HG03025 (cell line): ENCODE data around the gene TBC1D22A.

Source experiments
- ATAC-seq: cut with Tn5 transposase; IDR thresholded peaks from one replicate; pipeline ENCODE4 v1.9.1; 2021; ENCODE audit warnings: mild to moderate bottlenecking, moderate library complexity; ENCODE audit not compliant: unreplicated experiment, low FRiP score

Gene TBC1D22A

DNA sequence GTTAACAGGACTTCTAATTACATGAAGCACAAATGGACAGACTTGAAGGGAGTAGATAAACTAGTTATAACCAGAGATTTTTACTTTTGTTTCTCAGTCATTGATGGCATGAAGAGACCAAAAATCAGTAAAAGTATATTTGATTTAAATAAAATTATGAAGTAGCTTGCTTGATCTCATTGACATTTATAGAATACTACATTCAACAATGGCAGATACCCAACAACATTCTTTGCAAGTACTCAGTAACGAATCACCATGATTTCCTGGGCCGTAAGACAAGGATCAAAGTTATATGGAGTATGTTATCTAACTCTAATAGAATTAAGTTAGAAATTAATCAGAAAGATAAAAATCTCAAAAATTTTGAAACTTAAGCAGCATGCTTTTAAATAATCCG lies 317.6 kb downstream of the TBC1D22A start:
- ATAC-seq = no peak

DNA sequence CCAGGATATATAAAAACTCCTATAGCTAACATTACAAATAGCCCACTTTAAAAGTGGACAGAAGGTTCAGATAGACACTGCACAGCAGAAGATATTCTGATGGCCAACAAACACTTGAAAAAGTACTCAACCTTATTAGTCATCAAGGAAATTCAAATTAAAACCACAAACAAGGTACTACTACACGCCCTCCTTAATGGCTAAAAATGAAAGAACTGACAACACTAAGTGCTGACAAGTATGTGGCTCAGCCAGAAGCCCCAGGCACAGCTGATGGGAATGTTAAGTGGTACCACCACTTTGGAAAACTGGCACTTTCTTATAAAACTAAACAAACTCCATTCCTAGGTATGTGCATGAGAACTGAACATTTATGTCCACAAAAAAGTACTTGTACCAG lies 320.1 kb downstream of the TBC1D22A start:
- ATAC-seq = no peak

DNA sequence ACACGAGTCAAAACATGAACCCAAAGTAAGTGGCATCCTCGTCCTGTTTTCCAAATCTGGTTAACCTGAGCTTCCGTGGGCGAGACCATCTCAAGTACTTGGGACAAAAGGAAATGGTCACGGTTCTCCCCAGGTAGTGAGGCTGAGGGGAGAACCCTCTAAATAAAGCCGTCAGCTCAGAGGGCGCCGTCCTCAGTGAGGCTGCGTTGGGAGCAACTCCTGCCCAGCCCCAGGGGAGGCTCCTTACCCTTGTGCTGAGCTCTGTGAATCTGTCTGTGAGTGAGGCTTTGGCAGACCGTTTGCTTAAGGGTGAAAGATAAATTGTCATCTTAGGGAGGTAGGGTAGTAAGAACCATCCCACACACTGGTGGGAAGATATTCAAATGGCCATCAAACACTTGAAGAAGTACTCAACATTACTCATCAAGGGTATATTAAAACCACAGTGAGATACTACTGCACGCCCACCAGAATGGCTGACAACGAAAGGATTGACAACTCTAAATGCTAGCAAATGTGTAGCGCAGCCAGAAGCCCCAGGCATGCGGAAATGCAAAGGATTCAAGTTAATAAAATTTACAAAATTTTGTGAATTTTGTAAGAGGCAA lies 321.0 kb downstream of the TBC1D22A start:
- no peak for ATAC-seq

DNA sequence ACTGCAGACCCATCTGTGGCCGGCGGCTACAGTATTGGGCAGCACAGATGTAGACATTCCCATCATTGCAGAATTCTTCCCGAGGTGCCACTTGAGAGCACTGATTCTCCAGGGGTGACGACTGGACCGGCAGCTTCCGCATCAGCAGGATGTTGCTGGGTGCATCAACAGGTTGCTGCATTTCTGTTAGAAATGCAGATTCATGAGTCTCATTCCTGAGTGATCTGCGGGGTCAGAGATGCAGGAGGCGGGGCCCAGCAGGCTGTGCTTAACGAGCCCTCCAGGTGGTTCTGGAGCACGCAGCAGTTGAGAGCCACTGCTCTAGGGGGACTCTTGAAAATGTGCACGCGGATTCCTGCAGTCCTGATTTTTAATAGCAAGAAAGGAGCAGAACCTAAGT lies 321.8 kb downstream of the TBC1D22A start:
- no peak for ATAC-seq

DNA sequence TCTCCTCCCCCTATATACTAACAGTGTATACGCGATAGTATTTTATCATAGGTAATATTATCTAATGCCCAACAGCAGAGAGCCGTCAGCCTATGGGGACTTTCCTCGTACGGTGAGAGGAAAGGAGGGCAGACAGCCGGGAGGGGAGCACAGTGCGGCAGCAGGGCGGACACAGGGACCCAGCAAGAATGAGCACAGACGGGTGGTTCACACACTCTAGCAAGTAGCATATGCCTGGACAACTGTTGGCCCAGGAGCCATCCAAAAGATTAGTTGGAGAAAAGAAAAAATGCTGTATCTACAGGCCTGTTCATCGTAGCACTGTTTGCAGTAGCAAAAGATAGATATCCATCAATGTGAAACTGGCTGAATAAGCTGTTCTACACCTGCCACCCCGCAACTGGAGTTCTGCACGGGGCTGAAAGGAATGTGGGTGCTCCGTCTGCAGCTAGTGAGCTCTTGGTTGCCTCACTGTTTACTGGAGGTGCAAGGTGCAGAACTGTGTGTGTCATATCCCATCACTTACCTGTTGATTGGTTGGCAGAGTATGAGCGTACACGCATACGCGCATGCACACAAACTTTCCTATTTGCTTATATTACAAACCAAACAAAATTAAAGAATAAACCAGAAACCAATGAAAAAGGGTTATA lies 324.3 kb downstream of the TBC1D22A start:
- no peak for ATAC-seq

DNA sequence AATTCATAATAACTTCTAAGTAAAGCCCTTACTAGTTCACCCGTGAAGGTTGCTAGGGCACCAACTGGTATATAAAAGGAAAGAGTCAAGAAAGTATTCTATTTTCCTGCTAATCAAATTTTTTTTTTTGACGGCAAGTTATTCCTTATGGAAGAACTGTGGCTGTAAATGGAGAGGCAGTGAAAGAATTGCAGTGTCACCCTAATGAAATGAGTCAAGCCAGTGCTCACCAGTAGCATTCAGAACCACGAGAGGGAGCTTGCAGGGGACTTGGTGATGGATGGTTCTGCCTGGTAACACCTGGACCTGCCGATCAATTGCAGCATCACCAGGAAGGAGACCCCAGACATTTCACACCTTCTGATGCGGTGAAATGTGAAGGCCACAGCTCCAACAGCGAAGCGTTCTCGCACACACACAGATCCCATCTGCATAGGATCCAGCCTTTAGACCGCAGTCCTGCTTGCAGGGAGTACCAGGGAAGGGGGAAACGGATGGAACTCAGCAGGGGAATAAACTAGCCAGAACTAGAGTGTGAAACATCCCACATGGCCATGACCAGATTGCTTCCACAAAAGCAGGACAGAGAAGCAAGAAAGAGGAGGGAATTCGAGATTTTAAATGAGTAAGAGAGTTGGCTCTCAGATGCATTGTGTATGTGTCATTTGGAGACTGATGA lies 326.2 kb downstream of the TBC1D22A start:
- ATAC-seq = no peak

DNA sequence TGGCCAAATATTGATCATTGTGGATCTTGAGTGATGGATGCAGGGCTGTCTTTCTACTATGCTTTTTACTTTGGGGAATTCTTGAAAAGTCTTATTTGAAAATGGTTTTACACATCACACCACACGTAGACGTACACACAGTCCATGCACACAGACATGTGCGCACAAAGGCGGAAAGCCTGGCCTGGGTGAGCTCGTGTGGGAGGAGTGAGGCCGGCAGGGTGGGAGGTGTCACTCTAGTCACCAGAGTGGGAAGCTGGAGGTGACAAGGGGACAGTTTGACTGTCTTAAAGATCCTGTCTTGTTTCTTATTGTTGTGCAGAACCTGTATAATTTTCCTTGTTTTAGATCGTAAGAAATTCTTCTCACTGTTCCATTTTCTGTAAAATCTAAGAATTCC lies 326.9 kb downstream of the TBC1D22A start:
- no peak for ATAC-seq

DNA sequence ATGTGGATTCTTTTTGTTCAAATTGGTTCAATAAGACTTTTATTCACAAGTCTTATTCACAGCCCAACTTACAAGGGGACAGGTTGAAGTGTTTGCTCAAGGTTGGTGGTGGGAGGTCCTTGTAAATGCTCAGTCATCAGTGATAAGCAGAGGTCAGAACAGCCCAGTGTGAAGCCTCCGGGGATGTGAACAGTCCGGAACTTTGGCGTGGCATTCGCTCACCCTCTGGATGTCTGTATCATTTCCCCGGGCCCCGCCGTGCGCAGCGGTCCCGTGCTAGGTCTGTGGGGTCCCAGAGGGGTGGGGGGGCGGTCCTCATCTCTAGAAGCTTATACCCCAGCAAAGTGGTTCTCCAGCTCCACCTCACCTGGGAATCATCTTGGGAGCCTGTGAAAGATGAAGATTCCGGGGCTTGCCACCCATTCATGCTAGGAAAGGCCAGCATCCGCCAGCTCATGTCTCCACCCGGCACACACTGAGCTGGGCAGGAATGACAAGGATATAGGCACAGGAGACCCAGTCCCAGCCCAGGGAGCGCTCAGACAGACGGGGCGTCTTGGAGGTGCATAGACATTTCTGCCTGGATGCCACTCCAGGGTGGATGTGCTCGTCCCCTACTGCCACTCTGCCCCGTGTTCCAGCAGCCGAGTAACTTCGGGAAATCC lies 327.5 kb downstream of the TBC1D22A start:
- ATAC-seq = no peak

DNA sequence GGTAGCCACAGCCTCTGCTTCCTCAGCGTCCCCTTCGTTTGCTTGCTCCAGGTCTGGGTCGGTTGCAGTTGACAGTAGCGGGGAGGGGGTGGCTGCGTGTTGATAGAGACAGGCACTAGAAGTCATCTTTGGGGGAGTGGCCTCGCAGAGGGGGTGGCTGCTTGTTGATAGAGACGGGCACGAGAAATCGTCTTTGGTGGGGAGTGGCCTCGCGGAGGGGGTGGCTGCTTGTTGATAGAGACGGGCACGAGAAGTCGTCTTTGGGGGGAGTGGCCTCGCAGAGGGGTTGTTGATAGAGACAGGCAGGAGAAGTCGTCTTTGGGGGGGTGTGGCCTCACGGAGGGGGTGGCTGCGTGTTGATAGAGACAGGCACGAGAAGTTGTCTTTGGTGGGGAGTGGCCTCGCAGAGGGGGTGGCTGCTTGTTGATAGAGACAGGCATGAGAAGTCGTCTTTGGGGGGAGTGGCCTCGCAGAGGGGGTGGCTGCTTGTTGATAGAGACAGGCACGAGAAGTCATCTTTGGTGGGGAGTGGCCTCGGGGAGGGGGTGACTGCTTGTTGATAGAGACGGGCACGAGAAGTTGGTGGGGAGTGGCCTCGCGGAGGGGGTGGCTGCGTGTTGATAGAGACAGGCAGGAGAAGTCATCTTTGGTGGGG lies 328.3 kb downstream of the TBC1D22A start:
- no peak for ATAC-seq

DNA sequence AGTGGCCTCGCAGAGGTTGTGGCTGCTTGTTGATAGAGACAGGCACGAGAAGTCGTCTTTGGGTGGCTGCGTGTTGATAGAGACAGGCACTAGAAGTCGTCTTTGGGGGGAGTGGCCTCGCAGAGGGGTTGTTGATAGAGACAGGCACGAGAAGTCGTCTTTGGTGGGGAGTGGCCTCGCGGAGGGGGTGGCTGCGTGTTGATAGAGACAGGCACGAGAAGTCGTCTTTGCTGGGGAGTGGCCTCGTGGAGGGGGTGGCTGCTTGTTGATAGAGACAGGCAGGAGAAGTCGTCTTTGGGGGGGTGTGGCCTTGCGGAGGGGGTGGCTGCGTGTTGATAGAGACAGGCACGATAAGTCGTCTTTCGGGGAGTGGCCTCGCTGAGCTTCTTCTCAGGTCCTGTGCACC lies 328.8 kb downstream of the TBC1D22A start:
- no peak for ATAC-seq

DNA sequence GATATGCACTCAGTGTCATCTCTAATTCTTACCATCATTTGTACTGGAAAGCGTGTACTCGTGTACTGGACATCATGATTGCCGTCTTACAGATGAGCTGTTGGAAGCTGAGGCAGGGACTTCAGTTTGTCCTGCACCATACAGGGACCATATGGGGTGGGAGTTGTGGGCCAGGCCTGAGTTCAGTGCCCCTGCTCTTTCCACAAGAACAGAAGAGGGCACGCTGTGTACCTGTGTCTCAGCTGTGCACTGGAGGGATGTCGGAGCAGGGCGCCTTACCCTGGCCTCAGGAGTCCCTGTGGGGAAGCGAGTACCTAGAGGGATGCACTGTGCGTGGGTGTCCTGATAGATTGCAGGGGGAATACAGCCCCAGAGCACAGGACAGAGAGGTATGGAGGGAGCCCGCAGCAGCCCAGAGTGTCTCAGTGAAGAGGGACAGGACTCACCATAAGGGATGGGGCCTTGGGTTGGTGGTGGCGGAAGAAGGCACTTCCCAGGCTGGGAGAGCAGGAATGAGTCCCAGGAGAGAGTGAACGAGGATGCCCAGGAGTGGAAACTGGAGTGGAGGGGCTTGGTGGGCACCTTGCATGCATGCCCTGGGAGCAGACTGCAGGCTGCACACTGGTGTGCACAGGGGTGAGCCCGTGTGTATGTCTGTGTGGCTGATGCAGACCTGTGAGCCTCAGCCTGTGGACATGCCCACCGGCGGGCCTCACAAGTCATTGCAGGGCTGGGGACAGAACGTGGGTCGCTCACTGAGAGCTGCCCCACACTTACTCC lies 329.7 kb downstream of the TBC1D22A start:
- no peak for ATAC-seq

DNA sequence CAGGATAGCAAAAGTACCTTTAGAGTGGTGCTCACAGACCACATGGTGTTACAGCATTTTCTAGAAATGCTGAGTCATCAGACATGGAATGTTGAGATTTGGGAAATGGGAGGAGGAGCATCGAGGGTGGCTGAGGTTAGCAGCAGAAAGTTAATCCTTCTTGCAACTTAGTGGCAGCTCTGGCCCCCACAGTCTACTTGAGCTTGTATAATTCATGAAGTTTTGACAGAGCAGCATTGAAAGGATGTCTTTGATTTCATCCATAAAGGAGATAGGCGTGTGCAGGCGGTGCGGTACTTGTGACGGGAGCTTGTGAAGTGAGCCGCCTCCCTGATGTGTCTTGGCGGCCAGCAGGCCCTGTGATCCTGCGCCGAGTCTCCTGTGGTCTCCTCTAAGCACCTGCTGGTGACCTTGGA lies 330.5 kb downstream of the TBC1D22A start:
- no peak for ATAC-seq

DNA sequence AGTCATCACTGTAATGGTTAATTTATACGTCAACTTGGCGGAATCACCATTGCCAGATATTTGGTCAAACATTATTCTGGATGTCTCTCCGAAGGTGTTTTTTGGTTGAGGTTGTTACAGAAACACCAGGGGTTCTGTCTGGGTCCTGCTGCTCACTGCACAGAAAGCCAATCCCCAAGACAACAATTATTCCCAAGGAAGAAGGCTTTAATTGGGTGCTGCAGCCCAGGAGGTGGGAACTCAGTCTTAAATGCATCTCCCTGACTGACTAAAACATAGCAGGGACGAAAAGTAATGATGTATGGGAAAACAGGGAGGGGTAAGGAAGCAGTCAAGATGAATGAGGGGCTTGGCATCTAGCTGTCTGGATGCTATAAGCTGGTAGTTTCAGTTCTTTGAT lies 331.3 kb downstream of the TBC1D22A start:
- no peak for ATAC-seq

DNA sequence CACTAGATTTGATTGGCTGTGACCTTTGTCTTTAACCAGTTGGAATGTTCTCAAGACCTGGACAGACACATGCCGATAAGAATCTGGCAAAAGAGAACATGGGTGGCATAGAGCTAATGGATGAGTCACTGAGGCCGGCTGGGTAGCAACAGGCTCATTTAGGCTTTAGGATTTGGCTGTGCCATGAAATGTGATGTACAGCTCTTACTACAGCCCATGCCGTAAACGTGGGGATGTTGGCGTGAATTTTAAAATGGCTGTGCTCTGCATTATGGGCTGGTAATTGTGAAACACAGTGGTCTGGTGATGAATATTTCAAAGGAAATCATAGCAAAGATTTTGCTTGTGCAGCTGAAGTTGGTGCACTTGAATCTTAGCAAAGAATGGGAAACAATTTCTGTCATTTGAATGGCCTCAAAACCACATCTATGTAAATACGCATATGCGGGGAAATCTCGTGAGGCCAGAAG lies 332.4 kb downstream of the TBC1D22A start:
- ATAC-seq = no peak

DNA sequence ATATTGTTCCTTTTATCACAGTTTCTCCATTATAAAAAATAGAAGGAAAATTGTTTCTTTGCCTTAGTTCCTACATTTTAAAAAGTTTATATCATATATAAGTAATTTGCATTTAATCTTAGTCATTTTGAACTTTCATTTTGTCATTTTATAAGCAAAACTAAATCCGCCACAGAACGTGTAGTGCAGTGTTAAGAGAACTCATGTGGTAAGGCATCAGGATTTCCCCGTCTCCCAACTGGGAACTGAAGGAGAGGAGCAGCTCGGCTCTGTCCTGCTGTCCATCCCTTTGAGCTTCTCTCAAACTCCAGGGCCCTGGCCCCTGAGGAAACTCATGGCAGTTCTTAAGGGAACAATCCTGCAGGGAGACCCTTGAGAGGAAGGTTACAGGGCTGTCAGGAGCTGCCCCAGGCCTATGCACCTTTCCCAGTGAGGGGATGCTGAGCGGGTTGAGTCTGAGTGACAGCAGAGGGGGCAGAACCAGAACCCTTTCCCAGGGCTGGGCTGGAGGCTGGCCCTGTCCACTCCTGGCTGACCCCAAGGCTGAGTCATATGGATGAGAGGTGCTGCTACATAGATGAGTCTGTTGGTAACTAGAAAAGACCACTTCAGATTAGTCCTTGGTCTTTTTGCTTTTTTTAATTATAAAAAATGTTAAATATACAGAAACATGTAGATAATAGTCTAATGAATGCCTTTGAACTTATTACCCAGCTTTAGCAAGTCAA lies 333.1 kb downstream of the TBC1D22A start:
- no peak for ATAC-seq

DNA sequence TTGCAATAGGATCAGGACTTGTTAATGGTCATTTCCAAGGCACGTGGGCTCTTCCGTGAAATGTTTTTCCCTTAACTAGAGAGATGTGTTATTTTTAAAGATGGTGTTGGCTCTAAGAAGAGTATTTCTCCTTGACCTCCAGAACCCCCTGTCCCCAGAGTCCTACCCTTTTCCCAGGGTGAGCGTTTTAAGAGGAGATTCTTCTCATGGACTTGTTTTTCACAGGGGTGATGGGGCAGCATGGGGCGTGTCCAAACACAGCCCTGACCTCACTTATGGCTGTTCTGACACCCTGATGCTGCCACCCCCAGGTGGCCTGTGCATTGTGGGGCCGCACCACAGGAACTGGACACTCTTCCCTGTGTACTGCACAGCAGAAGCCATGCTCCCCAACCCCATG lies 335.7 kb downstream of the TBC1D22A start:
- no peak for ATAC-seq

DNA sequence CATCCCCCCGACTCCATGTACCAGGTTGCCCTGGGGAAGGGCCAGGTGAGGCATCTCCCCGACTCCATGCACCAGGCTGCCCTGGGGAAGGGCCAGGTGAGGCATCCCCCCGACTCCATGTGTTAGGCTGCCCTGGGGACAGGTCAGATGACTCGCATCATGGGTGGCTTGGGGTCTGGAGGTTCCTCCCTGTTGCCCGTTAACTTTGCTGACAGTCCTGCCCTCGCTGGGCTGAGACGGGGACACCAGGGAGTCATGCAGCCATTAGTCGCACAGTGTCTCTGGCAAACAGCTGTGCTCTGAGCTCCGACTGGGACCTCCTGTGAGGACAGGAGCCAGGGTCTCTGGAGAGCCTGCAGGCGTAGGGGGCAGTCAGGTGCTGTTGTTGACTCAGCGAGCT lies 336.1 kb downstream of the TBC1D22A start:
- ATAC-seq = no peak

DNA sequence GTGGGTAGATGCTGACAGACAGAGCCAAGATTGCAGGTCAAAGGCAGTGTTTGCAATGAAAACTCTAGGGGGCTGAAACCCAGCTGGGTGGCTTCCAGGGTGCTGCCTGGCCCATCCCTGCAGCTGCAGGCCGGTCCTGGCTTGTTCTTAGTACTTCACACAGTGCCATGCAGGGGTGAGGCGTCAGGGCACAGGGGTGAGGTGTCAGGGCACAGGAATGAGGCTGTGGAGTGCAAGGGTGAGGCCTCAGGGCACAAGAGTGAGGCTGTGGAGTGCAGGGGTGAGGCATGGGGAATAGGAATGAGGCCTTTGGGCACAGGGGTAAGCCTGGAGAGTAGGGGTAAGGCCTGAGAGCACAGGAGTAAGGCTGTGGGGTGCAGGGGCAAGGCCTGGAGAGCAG lies 337.6 kb downstream of the TBC1D22A start:
- no peak for ATAC-seq

DNA sequence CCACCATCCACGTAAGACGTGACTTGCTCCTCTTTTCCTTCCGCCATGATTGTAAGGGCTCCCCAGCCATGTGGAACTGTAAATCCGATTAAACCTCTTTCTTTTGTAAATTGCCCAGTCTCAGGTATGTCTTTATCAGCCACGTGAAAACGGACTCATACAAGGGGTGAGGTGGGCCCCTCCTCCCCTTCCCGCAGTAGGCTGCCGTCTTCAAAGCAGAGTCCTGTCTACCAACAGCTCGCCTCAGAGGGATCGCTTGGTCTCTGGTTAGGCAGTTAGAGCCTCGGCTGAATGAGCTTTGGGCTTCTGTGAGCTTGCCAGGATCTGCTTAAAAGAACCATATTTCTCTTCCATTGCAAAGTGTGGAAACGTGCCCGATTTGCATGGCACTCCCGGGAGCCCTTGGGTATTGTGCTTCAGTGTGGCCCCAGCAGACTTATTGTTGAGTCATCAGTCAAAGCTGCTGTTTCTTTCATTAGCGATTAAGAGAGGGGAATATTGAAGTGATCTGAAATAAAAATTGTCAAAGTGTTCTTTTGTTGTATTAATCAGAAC lies 338.3 kb downstream of the TBC1D22A start:
- ATAC-seq = no peak
